Hepatocyte (in vitro differentiated cells): Measurements from ENCODE around the gene HGD. TPM values are rescaled to one million over a fixed set of nuclear protein-coding genes. Genes with fewer than 3 reads are reported as not detected.

Experiments used
- DNase-seq: peaks from one replicate; pipeline ENCODE4 v3.0.0-alpha.2; 2016; ENCODE audit warnings: low spot score
- H2AFZ ChIP-seq: fragments of 200-600 bp; sonication (generic); 2 replicates; pipeline ENCODE4 v1.6.0; 2016; ENCODE audit warnings: antibody characterized with exemption, mild to moderate bottlenecking
- H3K27ac ChIP-seq: fragments of 200-600 bp; sonication (generic); 2 replicates; pipeline ENCODE4 v1.5.1; 2016; ENCODE audit warnings: mild to moderate bottlenecking
- H3K27me3 ChIP-seq: fragments of 200-600 bp; sonication (generic); 2 replicates; pipeline ENCODE4 v1.6.1; 2016
- H3K36me3 ChIP-seq: fragments of 200-600 bp; sonication (generic); replicated peaks from 2 replicates; pipeline ENCODE4 v1.5.1; 2016; ENCODE audit warnings: low read depth; ENCODE audit not compliant: insufficient read depth
- H3K4me1 ChIP-seq: fragments of 200-600 bp; sonication (generic); 2 replicates; pipeline ENCODE4 v1.5.1; 2016; ENCODE audit warnings: mild to moderate bottlenecking, moderate library complexity; ENCODE audit not compliant: insufficient read depth
- H3K4me2 ChIP-seq: fragments of 200-600 bp; sonication (generic); 2 replicates; pipeline ENCODE4 v1.6.0; 2016
- H3K4me3 ChIP-seq: fragments of 200-600 bp; sonication (generic); 2 replicates; pipeline ENCODE4 v1.5.1; 2016; ENCODE audit warnings: mild to moderate bottlenecking
- H3K79me2 ChIP-seq: fragments of 200-600 bp; sonication (generic); 2 replicates; pipeline ENCODE4 v1.6.0; 2017; ENCODE audit warnings: mild to moderate bottlenecking
- H3K9me2 ChIP-seq: fragments of 200-600 bp; sonication (generic); replicated peaks from 2 replicates; pipeline ENCODE4 v1.6.0; 2017; ENCODE audit warnings: mild to moderate bottlenecking; ENCODE audit not compliant: insufficient read depth
- H3K9me3 ChIP-seq: fragments of 200-600 bp; sonication (generic); 2 replicates; pipeline ENCODE4 v1.5.1; 2016; ENCODE audit warnings: low read depth, mild to moderate bottlenecking
- H4K20me1 ChIP-seq: fragments of 200-600 bp; sonication (generic); 2 replicates; pipeline ENCODE4 v1.6.0; 2016; ENCODE audit warnings: mild to moderate bottlenecking; ENCODE audit not compliant: insufficient read depth, poor library complexity, severe bottlenecking
- EZH2 ChIP-seq: fragments of 200-600 bp; sonication (generic); IDR thresholded peaks from 2 replicates; pipeline ENCODE4 v1.6.1; 2016; ENCODE audit warnings: antibody characterized with exemption, mild to moderate bottlenecking, borderline replicate concordance
- EZH2phosphoT487 ChIP-seq: fragments of 200-600 bp; sonication (generic); IDR thresholded peaks from one replicate; pipeline ENCODE4 v1.6.1; 2018; ENCODE audit warnings: antibody characterized with exemption, mild to moderate bottlenecking, low read depth, moderate library complexity; ENCODE audit not compliant: unreplicated experiment, severe bottlenecking
- WGBS: methylation state at CpG from one replicate; pipeline ENCODE4 v1.1.6; 2016; ENCODE audit warnings: low lambda C conversion rate; ENCODE audit errors: missing lambda C conversion rate; 5-methylcytosine and 5-hydroxymethylcytosine counted together
- polyA plus RNA-seq: library from polyadenylated mRNA; unstranded; fragments of >200 nt; fragmentation: Nextera tagmentation; extraction: Ambion mirVana; gene quantifications from 2 replicates; pipeline ENCODE4 v1.2.1, GENCODE V29; 2016
- total RNA-seq: library from RNA; depleted of rRNA; stranded (reverse); fragments of >200 nt; gene quantifications from 2 replicates; pipeline ENCODE4 v1.2.3, GENCODE V29; 2014
- TF ChIP-seq, protein P1 (sequence below): fragments of 200-600 bp; sonication (generic); IDR thresholded peaks from 2 replicates; pipeline ENCODE4 v1.5.1; 2016; ENCODE audit warnings: antibody characterized with exemption, mild to moderate bottlenecking; ENCODE audit not compliant: poor library complexity

Gene HGD
- total and polyA plus RNA-seq, 2 experiments from 2014 or later, result 63.6 to 64.6 TPM

DNA sequence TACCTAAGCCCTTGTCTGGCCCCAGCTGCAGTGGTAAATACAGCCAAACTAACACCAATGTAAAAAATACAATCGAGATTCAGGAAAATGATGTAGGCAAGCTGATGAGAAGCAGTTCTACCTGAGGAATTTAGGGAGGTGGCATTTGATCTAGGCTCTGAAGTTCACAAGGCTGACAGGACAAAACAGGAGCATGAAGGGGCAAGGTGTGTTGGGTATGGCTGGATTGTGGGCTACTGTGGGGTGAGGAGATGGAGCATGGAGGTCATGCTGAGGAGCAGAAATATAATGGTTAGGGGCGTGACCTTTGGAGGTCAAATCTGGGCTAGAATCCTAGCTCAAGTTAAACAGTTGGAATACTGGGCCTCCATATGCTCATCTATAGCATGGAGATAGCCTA, 79.4 kb downstream of the HGD start:
- no peak overlapping the region for H3K27ac ChIP-seq
- TF ChIP-seq EZH2, result no peak
- no peak for TF ChIP-seq EZH2phosphoT487
- TF ChIP-seq, protein P1, sequence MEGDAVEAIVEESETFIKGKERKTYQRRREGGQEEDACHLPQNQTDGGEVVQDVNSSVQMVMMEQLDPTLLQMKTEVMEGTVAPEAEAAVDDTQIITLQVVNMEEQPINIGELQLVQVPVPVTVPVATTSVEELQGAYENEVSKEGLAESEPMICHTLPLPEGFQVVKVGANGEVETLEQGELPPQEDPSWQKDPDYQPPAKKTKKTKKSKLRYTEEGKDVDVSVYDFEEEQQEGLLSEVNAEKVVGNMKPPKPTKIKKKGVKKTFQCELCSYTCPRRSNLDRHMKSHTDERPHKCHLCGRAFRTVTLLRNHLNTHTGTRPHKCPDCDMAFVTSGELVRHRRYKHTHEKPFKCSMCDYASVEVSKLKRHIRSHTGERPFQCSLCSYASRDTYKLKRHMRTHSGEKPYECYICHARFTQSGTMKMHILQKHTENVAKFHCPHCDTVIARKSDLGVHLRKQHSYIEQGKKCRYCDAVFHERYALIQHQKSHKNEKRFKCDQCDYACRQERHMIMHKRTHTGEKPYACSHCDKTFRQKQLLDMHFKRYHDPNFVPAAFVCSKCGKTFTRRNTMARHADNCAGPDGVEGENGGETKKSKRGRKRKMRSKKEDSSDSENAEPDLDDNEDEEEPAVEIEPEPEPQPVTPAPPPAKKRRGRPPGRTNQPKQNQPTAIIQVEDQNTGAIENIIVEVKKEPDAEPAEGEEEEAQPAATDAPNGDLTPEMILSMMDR, result no peak
- H3K79me2 ChIP-seq, result peaks cover 26% of the 10 kb centered on the region
- no peak overlapping the region for H3K4me3 ChIP-seq
- H4K20me1 ChIP-seq, result peaks cover 10% of the 10 kb centered on the region
- peaks cover 27% of the 10 kb centered on the region for H3K4me1 ChIP-seq
- no peaks in the 10 kb centered on the region for H3K9me3 ChIP-seq
- no peak for DNase-seq
- H2AFZ ChIP-seq, result no peak overlapping the region
- no peak overlapping the region for H3K4me2 ChIP-seq
- no peaks in the 10 kb centered on the region for H3K27me3 ChIP-seq
- no peaks in the 10 kb centered on the region for H3K36me3 ChIP-seq
- no peaks in the 10 kb centered on the region for H3K9me2 ChIP-seq
- WGBS, result 94% methylated on average over 2 of the region's 2 CpGs

DNA sequence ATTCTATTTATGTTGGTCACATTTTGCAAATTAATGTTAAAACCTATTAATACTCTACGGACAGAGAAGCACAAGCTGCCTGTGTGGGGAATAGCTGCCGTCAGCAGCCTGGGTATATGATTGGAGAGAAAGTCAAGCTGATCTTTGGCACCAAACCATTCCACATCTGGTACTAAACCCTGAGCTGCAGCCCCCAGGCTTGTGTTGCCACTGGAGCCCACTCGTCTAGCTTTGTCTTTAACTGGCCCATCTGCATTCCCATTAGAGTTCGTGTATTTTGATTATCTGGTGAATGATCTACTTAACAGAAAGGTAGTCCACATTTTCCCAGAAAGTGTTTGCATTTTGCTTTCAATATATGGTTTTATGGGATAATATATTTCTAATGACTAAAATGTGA, 80.5 kb downstream of the HGD start:
- H3K4me1 ChIP-seq, result peaks cover 34% of the 10 kb centered on the region
- H3K36me3 ChIP-seq, result no peaks in the 10 kb centered on the region
- no peaks in the 10 kb centered on the region for H3K9me3 ChIP-seq
- DNase-seq, result no peak
- H3K4me3 ChIP-seq, result no peak overlapping the region
- H4K20me1 ChIP-seq, result peaks cover 13% of the 10 kb centered on the region
- WGBS, result 52% methylated on average over 4 of the region's 4 CpGs
- H3K27me3 ChIP-seq, result no peaks in the 10 kb centered on the region
- no peak overlapping the region for H2AFZ ChIP-seq
- H3K79me2 ChIP-seq, result peaks cover 38% of the 10 kb centered on the region
- H3K9me2 ChIP-seq, result no peaks in the 10 kb centered on the region
- H3K4me2 ChIP-seq, result no peak overlapping the region
- no peak for TF ChIP-seq EZH2
- TF ChIP-seq, protein P1, result no peak
- no peak for TF ChIP-seq EZH2phosphoT487
- H3K27ac ChIP-seq, result peak overlapping the region; percentile 35

DNA sequence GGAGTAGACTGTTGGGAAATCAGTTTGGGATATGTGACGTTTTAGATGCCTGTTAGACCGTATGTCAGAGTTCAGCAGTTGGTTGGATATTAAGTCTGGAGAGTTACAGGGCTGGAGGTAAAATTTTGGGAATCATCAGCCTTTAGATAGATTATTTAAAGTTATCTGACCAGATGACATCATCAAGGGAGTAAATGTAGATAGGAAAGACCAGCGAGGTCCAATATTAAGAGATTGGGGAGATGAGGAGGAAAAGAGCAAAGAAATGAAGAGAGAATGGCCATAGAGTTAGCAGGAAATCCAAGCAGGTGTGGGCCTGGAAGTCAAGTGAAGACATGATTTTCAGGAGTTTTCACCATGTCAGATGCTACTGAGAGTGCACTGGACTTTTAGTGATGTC, 82.8 kb downstream of the HGD start:
- Histone ChIP-seq H3K27ac (no peak overlapping the region), H3K36me3 (no peaks in the 10 kb centered on the region), H3K79me2 (peaks cover 39% of the 10 kb centered on the region), H3K9me2 (no peaks in the 10 kb centered on the region), H3K27me3 (no peaks in the 10 kb centered on the region), H3K4me2 (peak overlapping the region; percentile 32), H4K20me1 (peaks cover 13% of the 10 kb centered on the region), H3K4me3 (no peak overlapping the region), H2AFZ (no peak overlapping the region), H3K9me3 (no peaks in the 10 kb centered on the region), H3K4me1 (peaks cover 34% of the 10 kb centered on the region)
- 87% methylated on average over 3 of the region's 3 CpGs for WGBS
- TF ChIP-seq EZH2phosphoT487, result no peak
- TF ChIP-seq, protein P1, result no peak
- no peak for TF ChIP-seq EZH2
- no peak for DNase-seq
